ENCODE measurements around the gene CRY2. TPM values are rescaled to one million over a fixed set of nuclear protein-coding genes. Genes with fewer than 3 reads are reported as not detected.

CRY2 gene
- total and polyA plus RNA-seq, 2 of the 13 experiments (the other 11 are each of a cell fraction or from before 2014, with no cell fraction given): 10.1 to 12.2 TPM

DNA sequence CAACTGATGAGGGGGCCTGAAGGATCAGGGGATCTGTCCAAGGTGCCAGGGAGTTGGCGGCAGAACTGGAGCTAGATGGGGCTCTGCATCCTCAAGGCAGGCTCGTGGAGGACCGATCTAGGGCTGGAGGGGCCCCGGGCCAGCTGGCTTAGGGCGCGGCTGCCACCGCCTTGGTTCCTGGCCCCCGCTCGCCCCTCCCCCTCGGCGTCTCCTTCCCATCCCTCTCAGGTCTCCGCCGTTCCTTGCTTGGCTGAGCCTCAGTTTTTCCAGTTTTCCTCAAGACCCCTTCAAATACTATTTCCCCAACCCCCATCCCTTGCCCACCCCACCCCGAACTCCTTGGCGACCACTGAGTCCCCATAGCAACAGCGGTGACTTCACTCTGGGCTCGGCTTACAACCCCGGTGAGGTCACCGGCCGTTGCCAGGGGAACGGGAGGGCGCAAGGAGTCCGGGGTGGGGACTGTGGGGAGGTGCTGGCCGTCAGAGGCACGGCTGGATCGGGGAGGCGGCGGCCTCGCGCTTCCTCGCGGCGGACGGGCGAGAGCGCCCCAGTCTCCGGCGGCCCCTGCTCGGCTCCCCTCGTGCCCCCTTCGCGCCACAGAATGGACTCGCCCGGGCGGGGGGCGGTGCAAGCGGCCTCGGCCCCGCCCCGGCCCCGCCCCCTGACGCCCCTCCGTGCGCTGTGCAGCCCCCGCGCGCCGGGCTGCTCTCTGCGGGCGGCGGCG lies 52.3 kb downstream of the CRY2 start (continued):
- TF ChIP-seq, protein P1, sequence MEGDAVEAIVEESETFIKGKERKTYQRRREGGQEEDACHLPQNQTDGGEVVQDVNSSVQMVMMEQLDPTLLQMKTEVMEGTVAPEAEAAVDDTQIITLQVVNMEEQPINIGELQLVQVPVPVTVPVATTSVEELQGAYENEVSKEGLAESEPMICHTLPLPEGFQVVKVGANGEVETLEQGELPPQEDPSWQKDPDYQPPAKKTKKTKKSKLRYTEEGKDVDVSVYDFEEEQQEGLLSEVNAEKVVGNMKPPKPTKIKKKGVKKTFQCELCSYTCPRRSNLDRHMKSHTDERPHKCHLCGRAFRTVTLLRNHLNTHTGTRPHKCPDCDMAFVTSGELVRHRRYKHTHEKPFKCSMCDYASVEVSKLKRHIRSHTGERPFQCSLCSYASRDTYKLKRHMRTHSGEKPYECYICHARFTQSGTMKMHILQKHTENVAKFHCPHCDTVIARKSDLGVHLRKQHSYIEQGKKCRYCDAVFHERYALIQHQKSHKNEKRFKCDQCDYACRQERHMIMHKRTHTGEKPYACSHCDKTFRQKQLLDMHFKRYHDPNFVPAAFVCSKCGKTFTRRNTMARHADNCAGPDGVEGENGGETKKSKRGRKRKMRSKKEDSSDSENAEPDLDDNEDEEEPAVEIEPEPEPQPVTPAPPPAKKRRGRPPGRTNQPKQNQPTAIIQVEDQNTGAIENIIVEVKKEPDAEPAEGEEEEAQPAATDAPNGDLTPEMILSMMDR (CRISPR knock-in tag; IDR thresholded peaks at IDR 0.05): 0 out of 2 replicates have a peak, but pooled peaks have one; percentile 0
- no peak for TF ChIP-seq RARG (CRISPR knock-in tag; IDR thresholded peaks at IDR 0.05; ENCODE audit: low read depth)
- no peak for TF ChIP-seq FLYWCH1 (CRISPR knock-in tag; IDR thresholded peaks at IDR 0.05)
- no peak for TF ChIP-seq CEBPB (IDR thresholded peaks at IDR 0.05; ENCODE audit: borderline replicate concordance, low read depth, low read length)
- TF ChIP-seq ZNF563 (CRISPR knock-in tag; IDR thresholded peaks at IDR 0.05): peak; percentile 28; the same call in 1 of the 2 replicates
- TF ChIP-seq ZNF253 (CRISPR knock-in tag; IDR thresholded peaks at IDR 0.05; ENCODE audit: borderline replicate concordance): no peak
- TF ChIP-seq FOSL2 (CRISPR knock-in tag; IDR thresholded peaks at IDR 0.05): peak; percentile 38; the same call in 1 of the 2 replicates
- TF ChIP-seq KLF13 (CRISPR knock-in tag; IDR thresholded peaks at IDR 0.05): no peak
- 0 out of 2 replicates have a peak, but pooled peaks have one; percentile 14 for TF ChIP-seq JUND (CRISPR knock-in tag; IDR thresholded peaks at IDR 0.05)
- no peak for TF ChIP-seq ZKSCAN5 (CRISPR knock-in tag; IDR thresholded peaks at IDR 0.05)
- TF ChIP-seq, protein P2, sequence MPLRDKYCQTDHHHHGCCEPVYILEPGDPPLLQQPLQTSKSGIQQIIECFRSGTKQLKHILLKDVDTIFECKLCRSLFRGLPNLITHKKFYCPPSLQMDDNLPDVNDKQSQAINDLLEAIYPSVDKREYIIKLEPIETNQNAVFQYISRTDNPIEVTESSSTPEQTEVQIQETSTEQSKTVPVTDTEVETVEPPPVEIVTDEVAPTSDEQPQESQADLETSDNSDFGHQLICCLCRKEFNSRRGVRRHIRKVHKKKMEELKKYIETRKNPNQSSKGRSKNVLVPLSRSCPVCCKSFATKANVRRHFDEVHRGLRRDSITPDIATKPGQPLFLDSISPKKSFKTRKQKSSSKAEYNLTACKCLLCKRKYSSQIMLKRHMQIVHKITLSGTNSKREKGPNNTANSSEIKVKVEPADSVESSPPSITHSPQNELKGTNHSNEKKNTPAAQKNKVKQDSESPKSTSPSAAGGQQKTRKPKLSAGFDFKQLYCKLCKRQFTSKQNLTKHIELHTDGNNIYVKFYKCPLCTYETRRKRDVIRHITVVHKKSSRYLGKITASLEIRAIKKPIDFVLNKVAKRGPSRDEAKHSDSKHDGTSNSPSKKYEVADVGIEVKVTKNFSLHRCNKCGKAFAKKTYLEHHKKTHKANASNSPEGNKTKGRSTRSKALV (CRISPR knock-in tag; IDR thresholded peaks at IDR 0.05): no peak
- no peak for TF ChIP-seq NFE2 (CRISPR knock-in tag; IDR thresholded peaks at IDR 0.05)
- TF ChIP-seq MXI1 (IDR thresholded peaks at IDR 0.05; ENCODE audit: borderline replicate concordance, low read depth, low read length): peak; percentile 79; the same call in 2 of the 3 replicates
- TF ChIP-seq SMYD3 (CRISPR knock-in tag; IDR thresholded peaks at IDR 0.05): no peak
- 0 out of 2 replicates have a peak, but pooled peaks have one; percentile 56 for TF ChIP-seq ZNF234 (CRISPR knock-in tag; conservative IDR thresholded peaks at IDR 0.05)
- peak; percentile 16; the same call in 1 of the 2 replicates for TF ChIP-seq TGIF2 (CRISPR knock-in tag; IDR thresholded peaks at IDR 0.05)
- TF ChIP-seq, protein P3, sequence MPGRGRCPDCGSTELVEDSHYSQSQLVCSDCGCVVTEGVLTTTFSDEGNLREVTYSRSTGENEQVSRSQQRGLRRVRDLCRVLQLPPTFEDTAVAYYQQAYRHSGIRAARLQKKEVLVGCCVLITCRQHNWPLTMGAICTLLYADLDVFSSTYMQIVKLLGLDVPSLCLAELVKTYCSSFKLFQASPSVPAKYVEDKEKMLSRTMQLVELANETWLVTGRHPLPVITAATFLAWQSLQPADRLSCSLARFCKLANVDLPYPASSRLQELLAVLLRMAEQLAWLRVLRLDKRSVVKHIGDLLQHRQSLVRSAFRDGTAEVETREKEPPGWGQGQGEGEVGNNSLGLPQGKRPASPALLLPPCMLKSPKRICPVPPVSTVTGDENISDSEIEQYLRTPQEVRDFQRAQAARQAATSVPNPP (CRISPR knock-in tag; IDR thresholded peaks at IDR 0.05): no peak
- TF ChIP-seq, protein P4, sequence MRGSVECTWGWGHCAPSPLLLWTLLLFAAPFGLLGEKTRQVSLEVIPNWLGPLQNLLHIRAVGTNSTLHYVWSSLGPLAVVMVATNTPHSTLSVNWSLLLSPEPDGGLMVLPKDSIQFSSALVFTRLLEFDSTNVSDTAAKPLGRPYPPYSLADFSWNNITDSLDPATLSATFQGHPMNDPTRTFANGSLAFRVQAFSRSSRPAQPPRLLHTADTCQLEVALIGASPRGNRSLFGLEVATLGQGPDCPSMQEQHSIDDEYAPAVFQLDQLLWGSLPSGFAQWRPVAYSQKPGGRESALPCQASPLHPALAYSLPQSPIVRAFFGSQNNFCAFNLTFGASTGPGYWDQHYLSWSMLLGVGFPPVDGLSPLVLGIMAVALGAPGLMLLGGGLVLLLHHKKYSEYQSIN (CRISPR knock-in tag; IDR thresholded peaks at IDR 0.05; ENCODE audit: borderline replicate concordance): no peak
- TF ChIP-seq YY1 (IDR thresholded peaks at IDR 0.05; ENCODE audit: insufficient read depth, insufficient replicate concordance, low read depth, low read length): peak; percentile 1
- TF ChIP-seq, protein P5, sequence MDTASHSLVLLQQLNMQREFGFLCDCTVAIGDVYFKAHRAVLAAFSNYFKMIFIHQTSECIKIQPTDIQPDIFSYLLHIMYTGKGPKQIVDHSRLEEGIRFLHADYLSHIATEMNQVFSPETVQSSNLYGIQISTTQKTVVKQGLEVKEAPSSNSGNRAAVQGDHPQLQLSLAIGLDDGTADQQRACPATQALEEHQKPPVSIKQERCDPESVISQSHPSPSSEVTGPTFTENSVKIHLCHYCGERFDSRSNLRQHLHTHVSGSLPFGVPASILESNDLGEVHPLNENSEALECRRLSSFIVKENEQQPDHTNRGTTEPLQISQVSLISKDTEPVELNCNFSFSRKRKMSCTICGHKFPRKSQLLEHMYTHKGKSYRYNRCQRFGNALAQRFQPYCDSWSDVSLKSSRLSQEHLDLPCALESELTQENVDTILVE (CRISPR knock-in tag; IDR thresholded peaks at IDR 0.05): no peak
- no peak for TF ChIP-seq EP300 (IDR thresholded peaks at IDR 0.05; ENCODE audit: low read depth in 2 of 2, low read length in 2 of 2)
- TF ChIP-seq EP300 (CRISPR knock-in tag; IDR thresholded peaks at IDR 0.05; ENCODE audit: borderline replicate concordance): no peak
- TF ChIP-seq RBM22 (optimal IDR thresholded peaks at IDR 0.05; ENCODE audit: low read length): peak; percentile 94

All from HepG2 (cell line).